H1 (cell line): ENCODE results near the gene PROK1. TPM values are rescaled to one million over a fixed set of nuclear protein-coding genes. Genes with fewer than 3 reads are reported as not detected.

Experiments used
- CTCF ChIA-PET: fragments of 300-600 bp; sonication (Branson Sonifier 250); formaldehyde crosslinking; loops from one replicate; lab custom pipeline; 2021; ENCODE audit not compliant: partially characterized antibody; lab: Charles Lee
- POLR2A ChIA-PET: fragments of 300-600 bp; sonication (Branson Sonifier 250); formaldehyde crosslinking; loops from one replicate; lab custom pipeline; 2021; ENCODE audit warnings: inconsistent platforms; ENCODE audit not compliant: partially characterized antibody; lab: Charles Lee
- DNase-seq, 2 experiments: peaks; one replicate each; pipeline versions ENCODE4 v3.0.0 to v3.0.0-alpha.2; 2010 to 2022; ENCODE audit warnings: low spot score in 2 of 2, low read depth in 1 of 2, mixed read lengths in 1 of 2
- FAIRE-seq: peaks from 2 replicates; lab custom pipeline; 2011; peaks lifted over from hg19 to GRCh38; lab: Jason Lieb, UNC
- H2AFZ ChIP-seq: 2 replicates; pipeline ENCODE4 v1.8.1; 2012; ENCODE audit warnings: low read length, inconsistent platforms
- H2AK5ac ChIP-seq: 2 replicates; pipeline ENCODE4 v1.6.1; 2013; ENCODE audit warnings: low read depth, low read length
- H2BK120ac ChIP-seq: replicated peaks from 2 replicates; pipeline ENCODE3; 2013; ENCODE audit warnings: low read depth, low read length, inconsistent platforms
- H2BK12ac ChIP-seq: 2 replicates; pipeline ENCODE4 v1.6.1; 2013; ENCODE audit warnings: low read depth, low read length
- H2BK15ac ChIP-seq: 2 replicates; pipeline ENCODE4 v1.6.1; 2013; ENCODE audit warnings: low read length
- H2BK20ac ChIP-seq: 2 replicates; pipeline ENCODE4 v1.6.1; 2013; ENCODE audit warnings: low read length
- H2BK5ac ChIP-seq: 2 replicates; pipeline ENCODE4 v1.6.1; 2013; ENCODE audit warnings: low read depth, low read length
- H3K14ac ChIP-seq: 2 replicates; pipeline ENCODE4 v1.6.1; 2013; ENCODE audit warnings: inconsistent platforms; ENCODE audit not compliant: insufficient read length
- H3K18ac ChIP-seq: 2 replicates; pipeline ENCODE4 v1.6.1; 2013; ENCODE audit warnings: low read length; ENCODE audit errors: extremely low read depth
- H3K23ac ChIP-seq: 2 replicates; pipeline ENCODE4 v1.6.1; 2013; ENCODE audit warnings: inconsistent platforms; ENCODE audit not compliant: insufficient read length
- H3K23me2 ChIP-seq: 2 replicates; pipeline ENCODE4 v1.6.1; 2013; ENCODE audit warnings: low read depth, low read length
- H3K27ac ChIP-seq: 2 replicates; pipeline ENCODE4 v1.6.1; 2011; ENCODE audit warnings: low read depth, low read length, inconsistent platforms
- H3K27me3 ChIP-seq, 4 experiments: replicated peaks in 1 of 4; 1 replicate in 1 of 4; 2 replicates in 3 of 4; pipeline versions ENCODE4 v1.6.1 to v1.8.1; 2011 to 2013; ENCODE audit warnings: low read length in 3 of 4, mild to moderate bottlenecking in 3 of 4, inconsistent platforms in 2 of 4, mixed read lengths in 2 of 4, moderate library complexity in 1 of 4; ENCODE audit not compliant: control insufficient read depth in 3 of 4, insufficient read depth in 3 of 4; ENCODE audit errors: extremely low read depth in 1 of 4
- H3K36me3 ChIP-seq, 4 experiments: 2 replicates each; pipeline versions ENCODE4 v1.6.1 to v1.8.1; 2011 to 2013; ENCODE audit warnings: mild to moderate bottlenecking in 4 of 4, low read length in 3 of 4, moderate library complexity in 2 of 4, control low read depth in 1 of 4, inconsistent platforms in 1 of 4; ENCODE audit not compliant: insufficient read depth in 4 of 4, control insufficient read depth in 2 of 4
- H3K4ac ChIP-seq: replicated peaks from 2 replicates; pipeline ENCODE3; 2013; ENCODE audit warnings: low read length, low read depth, mixed read lengths, inconsistent platforms; ENCODE audit not compliant: insufficient read length
- H3K4me1 ChIP-seq, 4 experiments: replicated peaks in 1 of 4; 1 replicate in 1 of 4; 2 replicates in 3 of 4; pipeline versions ENCODE4 v1.6.1 to v1.8.1; 2011 to 2013; ENCODE audit warnings: low read length in 3 of 4, inconsistent platforms in 2 of 4, mixed read lengths in 1 of 4; ENCODE audit not compliant: insufficient read depth in 4 of 4, control insufficient read depth in 3 of 4
- H3K4me2 ChIP-seq, 2 experiments: 2 replicates each; pipeline versions ENCODE4 v1.6.1 to v1.8.1; 2011 to 2013; ENCODE audit warnings: low read depth in 2 of 2, low read length in 2 of 2, control low read depth in 1 of 2, inconsistent platforms in 1 of 2, mild to moderate bottlenecking in 1 of 2; ENCODE audit not compliant: insufficient read depth in 1 of 2
- H3K4me3 ChIP-seq, 4 experiments: fragments of 200-600, 300-600 bp in 1 of 4; sonication (generic), shearing (Covaris generic), sonication (Bioruptor Twin) in 1 of 4; 2 replicates each; pipeline versions ENCODE4 v1.5.1 to v1.8.1; 2011 to 2016; ENCODE audit warnings: low read length in 4 of 4, low read depth in 3 of 4, control low read depth in 2 of 4, inconsistent platforms in 2 of 4, mild to moderate bottlenecking in 2 of 4, mixed read lengths in 1 of 4, moderate library complexity in 1 of 4; ENCODE audit not compliant: insufficient read depth in 2 of 4; ENCODE audit errors: extremely low read depth in 1 of 4
- H3K56ac ChIP-seq: replicated peaks from 2 replicates; pipeline ENCODE3; 2013; ENCODE audit warnings: low read depth, mild to moderate bottlenecking, mixed read lengths, low read length, inconsistent platforms; ENCODE audit not compliant: insufficient read length
- H3K79me1 ChIP-seq: 2 replicates; pipeline ENCODE4 v1.6.1; 2013; ENCODE audit warnings: low read depth, low read length, control low read depth
- H3K79me2 ChIP-seq, 2 experiments: 2 replicates each; pipeline versions ENCODE4 v1.6.1 to v1.8.1; 2012 to 2013; ENCODE audit warnings: low read length in 2 of 2, mild to moderate bottlenecking in 2 of 2, inconsistent platforms in 1 of 2; ENCODE audit not compliant: insufficient read depth in 2 of 2, control insufficient read depth in 1 of 2
- H3K9ac ChIP-seq, 4 experiments: replicated peaks in 1 of 4; 1 replicate in 1 of 4; 2 replicates in 3 of 4; pipeline versions ENCODE4 v1.6.1 to v1.8.1; 2011 to 2013; ENCODE audit warnings: low read depth in 3 of 4, low read length in 3 of 4, control low read depth in 2 of 4, mild to moderate bottlenecking in 2 of 4, moderate library complexity in 2 of 4, inconsistent platforms in 1 of 4; ENCODE audit errors: extremely low read depth in 1 of 4
- H3K9me3 ChIP-seq, 2 experiments: 2 replicates each; pipeline versions ENCODE4 v1.6.1 to v1.8.1; 2012 to 2013; ENCODE audit warnings: mild to moderate bottlenecking in 2 of 2, moderate library complexity in 2 of 2, control low read depth in 1 of 2, inconsistent platforms in 1 of 2, low read depth in 1 of 2, low read length in 1 of 2, mixed read lengths in 1 of 2; ENCODE audit not compliant: insufficient read depth in 2 of 2
- H4K20me1 ChIP-seq, 2 experiments: replicated peaks in 1 of 2; 2 replicates each; pipeline versions ENCODE3 to v1.8.1; 2011 to 2013; ENCODE audit warnings: inconsistent platforms in 2 of 2, low read length in 2 of 2, mild to moderate bottlenecking in 1 of 2; ENCODE audit not compliant: insufficient read depth in 2 of 2, control insufficient read depth in 1 of 2
- H4K5ac ChIP-seq: 2 replicates; pipeline ENCODE4 v1.6.1; 2013; ENCODE audit warnings: low read length, low read depth, mixed read lengths, inconsistent platforms; ENCODE audit not compliant: insufficient read length
- H4K8ac ChIP-seq: 2 replicates; pipeline ENCODE4 v1.8.0; 2013; ENCODE audit warnings: mild to moderate bottlenecking, moderate library complexity, low read length, inconsistent platforms; ENCODE audit not compliant: insufficient read depth; ENCODE audit errors: extremely low read depth
- H4K91ac ChIP-seq: replicated peaks from 2 replicates; pipeline ENCODE3; 2013; ENCODE audit warnings: low read length, mixed read lengths, inconsistent platforms; ENCODE audit not compliant: insufficient read length
- ASH2L ChIP-seq: fragments of 200-600, 300-600 bp; sonication (generic); IDR thresholded peaks from one replicate; pipeline ENCODE4 v1.7.1; 2017; ENCODE audit warnings: low read length
- ATF2 ChIP-seq: IDR thresholded peaks from 2 replicates; pipeline ENCODE4 v1.6.1; 2012; ENCODE audit warnings: low read length, inconsistent platforms
- EP300 ChIP-seq, 2 experiments: IDR thresholded peaks; 1 replicate in 1 of 2; 2 replicates in 1 of 2; pipeline ENCODE4 v1.6.1; 2011 to 2012; ENCODE audit warnings: low read depth in 2 of 2, low read length in 2 of 2, mild to moderate bottlenecking in 2 of 2, borderline replicate concordance in 1 of 2, inconsistent platforms in 1 of 2, moderate library complexity in 1 of 2
- FOSL1 ChIP-seq: IDR thresholded peaks from 2 replicates; pipeline ENCODE4 v1.6.1; 2011; ENCODE audit warnings: mild to moderate bottlenecking, low read depth, low read length, moderate library complexity; ENCODE audit not compliant: insufficient read depth
- GTF2F1 ChIP-seq: IDR thresholded peaks from 2 replicates; pipeline ENCODE4 v1.6.1; 2012; ENCODE audit warnings: low read depth, low read length, improper control_type of control experiment, borderline replicate concordance
- JUND ChIP-seq: IDR thresholded peaks from 2 replicates; pipeline ENCODE4 v1.6.1; 2011; ENCODE audit warnings: mild to moderate bottlenecking, improper control_type of control experiment, low read length
- KDM1A ChIP-seq: fragments of 200-600, 300-600 bp; sonication (generic); IDR thresholded peaks from 2 replicates; pipeline ENCODE4 v1.7.1; 2016; ENCODE audit warnings: mild to moderate bottlenecking, low read length, borderline replicate concordance
- KDM5A ChIP-seq: fragments of 200-600 bp; IDR thresholded peaks from 2 replicates; pipeline ENCODE4 v1.7.1; 2012; ENCODE audit warnings: mild to moderate bottlenecking, low read length, inconsistent platforms, mixed read lengths
- MAX ChIP-seq: IDR thresholded peaks from 2 replicates; pipeline ENCODE4 v1.6.1; 2012; ENCODE audit warnings: inconsistent platforms
- NANOG ChIP-seq: IDR thresholded peaks from 2 replicates; pipeline ENCODE4 v1.6.1; 2011; ENCODE audit warnings: low read length, low read depth, mild to moderate bottlenecking, inconsistent platforms; ENCODE audit not compliant: insufficient read depth, poor library complexity, severe bottlenecking
- SP1 ChIP-seq: IDR thresholded peaks from 2 replicates; pipeline ENCODE4 v1.6.1; 2011; ENCODE audit warnings: low read depth, low read length
- SP4 ChIP-seq: IDR thresholded peaks from 2 replicates; pipeline ENCODE4 v1.6.1; 2012; ENCODE audit warnings: low read length, inconsistent platforms
- WGBS, 2 experiments: shearing (Covaris generic) in 1 of 2; methylation state at CpG; one replicate each; pipeline versions ENCODE4 v1.1.6 to v1.1.7; 2013 to 2015; ENCODE audit warnings: low lambda C conversion rate in 2 of 2, mixed read lengths in 2 of 2, inconsistent platforms in 1 of 2, low coverage in 1 of 2, missing lambda C conversion rate in 1 of 2; ENCODE audit not compliant: insufficient replicate concordance in 2 of 2, insufficient coverage in 1 of 2, insufficient read length in 1 of 2; ENCODE audit errors: extremely low coverage in 1 of 2, missing lambda C conversion rate in 1 of 2; 5-methylcytosine and 5-hydroxymethylcytosine counted together
- polyA plus RNA-seq, 7 experiments: library from polyadenylated mRNA; depleted of rRNA in 3 of 7; stranded (reverse) in 5 of 7; unstranded in 2 of 7; fragments of >200 nt in 5 of 7; fragments of 200-250 nt in 2 of 7; gene quantifications; 1 replicate in 5 of 7; 2 replicates in 1 of 7; 4 replicates in 1 of 7; pipeline versions ENCODE4 v1.2.1 to v1.2.3, GENCODE V29; 2011 to 2013; ENCODE audit warnings: missing spikeins in 2 of 7, mixed read lengths in 2 of 7
- total RNA-seq: library from RNA; stranded (reverse); fragmentation: NEBNext Ultra II Directional; extraction: Animal tissue kit (Norgen Biotek cat#: 25700); gene quantifications from 2 replicates; pipeline ENCODE4 v1.2.1, GENCODE V29; 2021

The PROK1 gene
- total and polyA plus RNA-seq, 2 of the 8 experiments (the other 6 are each of a cell fraction or from before 2014, with no cell fraction given) = 0.12 TPM; not detected in 1

- Histone ChIP-seq H2AFZ (no peak overlapping the region), H3K9ac (no peak overlapping the region), H3K23me2 (no peaks in the 10 kb centered on the region), H4K91ac (no peak overlapping the region), H3K14ac (no peak overlapping the region), H4K8ac (no peak overlapping the region), H3K18ac (no peak overlapping the region), H3K79me2 (no peaks in the 10 kb centered on the region), H3K4ac (no peak overlapping the region), H3K4me2 (no peak overlapping the region), H2BK15ac (no peak overlapping the region), H2BK5ac (no peak overlapping the region), H2AK5ac (no peak overlapping the region), H2BK120ac (no peak overlapping the region), H3K36me3 (no peaks in the 10 kb centered on the region), H3K9me3 (no peaks in the 10 kb centered on the region), H3K27me3 (no peaks in the 10 kb centered on the region; a peak in 2 of 7 replicates), H3K56ac (no peak overlapping the region), H3K4me3 (no peak overlapping the region), H3K27ac (no peak overlapping the region), H4K5ac (no peak overlapping the region), H4K20me1 (no peaks in the 10 kb centered on the region), H2BK12ac (no peak overlapping the region; the same call in 1 of the 2 replicates), H3K23ac (no peak overlapping the region), H3K79me1 (no peaks in the 10 kb centered on the region), H2BK20ac (no peak overlapping the region), H3K4me1 (peaks cover 0 to 7% (median 2%) of the 10 kb centered on the region in 4 experiments; a peak in 3 of 7 replicates)
- no peak for FAIRE-seq
- 95% methylated on average over 4 of the region's 4 CpGs; no CpG with 5 or more reads in 1 of the 2 experiments for WGBS, 2 experiments
- no peak for DNase-seq
- CTCF ChIA-PET = interaction anchor here (0.7 to 3.1 kb wide), 3 partner anchors 10 to 71 kb away, joined by 3 to 30 read pairs (median 23); no protein-coding TSS in a partner anchor
- POLR2A ChIA-PET = no interaction called here
- TF ChIP-seq NANOG (no peak), FOSL1 (no peak), ATF2 (no peak), EP300 (IDR thresholded peaks at IDR 0.05; ENCODE audit: borderline replicate concordance in 1 of 2, low read depth in 2 of 2, low read length in 2 of 2) (no peak), JUND (no peak), KDM1A (no peak), ASH2L (no peak), SP1 (no peak), MAX (no peak), SP4 (no peak), GTF2F1 (no peak), KDM5A (no peak)
These were observed 55.6 kb downstream of the PROK1 start for GRCh38 chr1:110506541-110506940.
